Raji (cell line): ENCODE data around the gene FGF5.

Experiments
- POLR2A ChIP-seq: IDR thresholded peaks from 2 replicates; pipeline ENCODE4 v1.6.1; 2011; ENCODE audit warnings: low read depth, low read length, control low read depth; ENCODE audit not compliant: insufficient read depth

FGF5 gene

GRCh38 chr4:80335554-80336358 is 69.3 kb downstream of the FGF5 start, which contains the start of gene CFAP299:
TSS of gene CFAP299 (plus strand) at chr4:80335730.
- no peak for TF ChIP-seq POLR2A

GRCh38 chr4:80336582-80336981 is 70.1 kb downstream of the FGF5 start:
- TF ChIP-seq POLR2A: no peak

- TF ChIP-seq POLR2A: no peak
Measured at GRCh38 chr4:80340036-80340435, 73.6 kb downstream of the FGF5 start.
